LoVo (cell line): ENCODE data around the gene NXN.
"Not testable (repeated sequence)": the region's sequence is repeated elsewhere in the genome, so short reads cannot be mapped to it uniquely, and the experiment has no call there.

Experiments used
- DNase-seq: peaks from one replicate; pipeline ENCODE4 v3.0.0-alpha.2; 2016; ENCODE audit warnings: low spot score

Gene NXN

GRCh38 chr17:798246-798645 lies 181.3 kb downstream of the NXN start:
- DNase-seq, result no peak

- no peak for DNase-seq
Observed at GRCh38 chr17:797236-797840, 182.2 kb downstream of the NXN start.

GRCh38 chr17:796609-797008 lies 183.0 kb downstream of the NXN start:
- DNase-seq, result no peak

- no peak for DNase-seq
Observed at GRCh38 chr17:795721-796120, 183.9 kb downstream of the NXN start.

GRCh38 chr17:795276-795675 lies 184.3 kb downstream of the NXN start:
- no peak for DNase-seq

- DNase-seq, result peak; percentile 67
Observed at GRCh38 chr17:794876-795275, 184.7 kb downstream of the NXN start.

GRCh38 chr17:792277-792676 lies 187.3 kb downstream of the NXN start:
- no peak for DNase-seq

GRCh38 chr17:791829-792228 lies 187.7 kb downstream of the NXN start:
- no peak for DNase-seq

- DNase-seq, result not testable (repeated sequence)
Observed at GRCh38 chr17:790874-791247, 188.7 kb downstream of the NXN start.

- DNase-seq, result not testable (repeated sequence)
Observed at GRCh38 chr17:789931-790873, 189.4 kb downstream of the NXN start.

DNA sequence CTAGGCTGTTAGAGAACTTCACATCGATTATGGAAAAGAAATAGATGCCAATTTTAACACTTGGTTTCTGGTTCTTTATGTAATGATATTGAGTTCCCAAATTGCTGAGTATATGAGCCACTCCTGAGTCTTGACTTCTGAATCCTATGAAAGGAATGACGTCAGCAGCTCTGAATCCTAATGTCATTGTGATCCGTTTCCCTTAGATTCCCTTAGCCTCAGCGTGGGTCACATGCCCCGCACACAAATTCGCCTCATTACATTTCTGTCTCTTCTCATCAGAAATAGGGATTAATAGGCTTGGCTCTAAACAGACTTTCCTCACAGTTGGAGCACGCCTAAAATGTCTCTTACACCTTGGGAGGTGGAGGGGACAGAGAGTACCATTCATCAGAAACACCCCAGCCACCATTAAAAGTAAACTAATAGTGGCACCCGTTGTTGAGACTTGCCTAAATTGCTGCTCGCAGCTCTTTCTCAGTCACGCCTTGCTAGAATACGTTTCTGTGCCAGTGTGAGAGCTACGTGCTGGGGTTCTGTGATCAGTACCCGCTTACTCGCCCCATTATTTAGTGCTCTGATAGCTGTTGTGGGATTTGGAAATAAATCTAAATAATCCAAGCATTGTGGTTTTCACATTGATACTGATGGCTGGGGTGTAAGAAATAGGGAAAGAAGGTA lies 190.3 kb downstream of the NXN start:
- DNase-seq, result no peak

DNA sequence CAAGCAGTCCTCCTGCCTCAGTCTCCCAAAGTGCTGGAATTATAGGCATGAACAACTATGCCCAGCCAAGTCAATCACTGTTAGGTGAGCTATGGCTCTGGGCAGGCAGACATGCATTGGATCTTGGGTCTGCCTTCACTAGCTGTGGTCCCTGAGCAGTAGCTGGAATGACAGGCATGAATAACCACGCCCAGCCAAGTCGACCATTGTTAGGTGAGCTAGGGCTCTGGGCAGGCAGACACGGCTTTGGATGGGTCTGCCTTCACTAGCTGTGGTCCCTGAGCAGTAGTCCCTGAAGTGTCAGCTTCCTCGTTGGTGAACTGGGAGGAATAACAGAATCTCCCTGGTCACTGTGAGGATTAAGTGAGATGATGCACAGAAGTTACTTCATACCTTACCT lies 191.0 kb downstream of the NXN start:
- DNase-seq, result no peak

DNA sequence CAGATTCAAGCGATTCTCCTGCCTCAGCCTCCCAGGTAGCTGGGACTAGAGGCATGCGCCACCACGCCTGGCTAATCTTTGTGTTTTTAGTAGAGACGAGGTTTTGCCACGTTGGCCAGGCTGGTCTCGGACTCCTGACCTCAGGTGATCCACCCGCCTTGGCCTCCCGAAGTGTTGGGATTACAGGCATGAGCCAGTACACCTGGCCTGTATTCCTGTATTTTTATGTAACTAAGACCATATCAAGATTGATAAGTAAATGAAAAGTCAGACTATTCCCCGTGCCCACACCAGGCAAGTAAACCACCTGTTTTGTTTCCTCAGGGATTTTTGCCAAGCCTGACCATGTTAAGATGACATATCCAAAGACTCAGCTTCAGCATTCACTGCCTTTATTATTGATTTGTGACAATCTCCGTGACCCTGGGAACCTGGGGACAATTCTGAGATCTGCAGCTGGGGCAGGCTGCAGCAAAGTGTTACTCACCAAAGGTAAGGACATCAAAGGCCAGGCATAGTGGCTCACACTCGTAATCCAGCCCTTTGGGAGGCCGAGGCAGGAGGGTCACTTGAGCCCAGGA lies 191.8 kb downstream of the NXN start:
- no peak for DNase-seq

DNA sequence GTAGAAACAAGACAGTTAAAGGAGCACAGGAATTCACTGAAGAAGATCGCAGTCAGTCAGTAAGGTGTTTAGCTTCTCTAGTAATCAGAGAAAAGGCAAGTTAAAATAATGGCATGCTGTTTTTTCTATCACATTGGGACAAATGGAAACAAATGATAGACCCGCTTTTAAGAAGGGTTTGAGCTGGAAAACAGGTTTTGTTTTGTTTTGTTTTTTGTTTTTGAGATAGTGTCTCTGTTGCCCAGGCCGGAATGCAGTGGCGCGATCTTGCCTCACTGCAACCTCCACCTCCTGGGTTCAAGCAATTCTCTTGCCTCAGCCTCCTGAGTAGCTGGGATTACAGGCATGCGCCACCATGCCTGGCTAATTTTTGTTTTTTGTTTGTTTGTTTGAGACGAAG lies 193.7 kb downstream of the NXN start:
- not testable (repeated sequence) for DNase-seq

GRCh38 chr17:784143-784542 lies 195.4 kb downstream of the NXN start:
- no peak for DNase-seq

DNA sequence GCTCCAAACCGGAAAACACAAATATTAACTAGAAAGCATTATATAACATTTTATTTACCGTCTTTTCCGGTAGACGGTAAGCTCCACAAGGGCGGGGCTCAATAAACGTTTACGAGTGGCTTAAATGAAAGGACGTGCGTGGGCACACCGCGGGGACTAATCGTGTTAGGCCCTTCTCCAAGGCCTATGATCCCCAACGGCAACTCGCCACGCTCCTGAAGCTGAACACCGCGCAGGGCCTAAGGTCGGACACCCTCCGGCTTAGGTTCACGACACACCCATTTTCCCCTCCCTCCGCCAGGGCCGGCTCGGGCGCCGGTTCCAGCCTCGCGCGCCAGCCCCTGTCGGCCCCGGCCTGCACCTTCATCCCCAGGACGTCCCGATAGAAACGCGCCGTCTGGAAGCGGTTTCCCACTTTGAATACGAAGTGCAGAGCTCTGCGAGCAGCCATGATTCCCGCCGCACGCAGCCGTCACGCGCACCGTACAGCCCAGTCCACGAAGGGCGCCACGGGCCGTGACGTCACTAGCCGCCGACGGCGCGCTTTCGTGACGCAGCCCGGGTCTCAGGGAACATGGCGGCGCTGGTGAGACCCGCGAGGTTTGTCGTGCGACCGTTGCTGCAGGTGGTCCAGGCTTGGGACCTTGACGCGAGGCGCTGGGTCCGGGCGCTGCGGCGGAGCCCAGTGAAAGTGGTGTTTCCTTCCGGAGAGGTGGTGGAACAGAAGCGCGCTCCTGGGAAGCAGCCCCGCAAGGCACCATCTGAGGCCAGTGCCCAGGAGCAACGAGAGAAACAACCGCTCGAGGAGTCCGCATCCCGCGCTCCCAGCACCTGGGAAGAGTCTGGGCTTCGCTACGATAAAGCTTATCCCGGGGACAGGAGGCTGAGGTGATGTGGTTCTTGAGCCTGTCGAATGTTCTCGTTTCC lies 197.5 kb downstream of the NXN start, which contains the start of the genes GLOD4 and MRM3:
GLOD4 (minus strand) TSS at position 476 of the 927 bp plus-strand sequence; CDS start at position 451, 25 bp downstream.
MRM3 (plus strand) TSS at position 549 of the 927 bp plus-strand sequence; CDS start at position 575, 26 bp downstream.
- DNase-seq, result peak; percentile 90

- DNase-seq, result no peak
Observed at GRCh38 chr17:778096-778495, 201.5 kb downstream of the NXN start.

DNA sequence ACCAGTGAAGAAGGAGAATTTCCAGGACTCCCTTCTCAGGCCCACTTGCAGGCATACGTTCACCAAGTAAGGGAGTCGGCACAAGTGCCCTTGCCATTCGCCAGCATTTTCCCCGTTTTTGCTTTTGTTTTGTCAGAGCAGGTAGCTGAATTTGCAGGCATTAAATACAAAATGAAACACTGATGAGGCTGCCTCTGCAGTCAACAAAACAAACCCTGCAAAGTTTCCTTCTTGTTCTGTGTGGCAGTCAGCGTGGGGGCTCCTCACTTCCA lies 205.3 kb downstream of the NXN start:
- no peak for DNase-seq

- no peak for DNase-seq
Observed at GRCh38 chr17:773467-774312, 205.9 kb downstream of the NXN start.

GRCh38 chr17:773016-773415 lies 206.6 kb downstream of the NXN start:
- no peak for DNase-seq

DNA sequence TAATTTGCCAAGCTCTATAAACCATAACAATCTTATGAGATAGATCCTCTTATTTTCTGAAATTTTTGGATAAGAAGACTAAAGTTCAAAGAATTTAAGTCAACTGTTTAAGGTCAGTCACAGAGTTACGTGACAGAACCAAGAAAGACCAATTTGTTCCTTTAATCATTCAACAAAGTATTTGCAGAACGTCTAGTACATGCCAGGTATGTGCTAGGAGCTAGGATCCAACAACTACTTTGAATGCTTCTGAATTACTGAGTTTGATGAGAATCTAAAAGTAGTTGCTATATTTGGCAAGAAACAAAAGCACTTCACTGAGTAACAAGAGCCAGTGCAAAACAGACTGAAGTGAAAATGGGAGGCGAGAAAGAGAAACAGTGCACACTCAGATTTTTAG lies 212.5 kb downstream of the NXN start:
- no peak for DNase-seq
